IPS-NIHi11 (cell line): Measurements from ENCODE around the gene AKT1.
A peak's percentile ranks its signal among the peaks of the same experiment; 100 is the strongest.

Experiments
- DNase-seq: peaks from one replicate; pipeline ENCODE4 v3.0.0; 2012; ENCODE audit warnings: mixed read lengths, low spot score

The AKT1 gene

DNA sequence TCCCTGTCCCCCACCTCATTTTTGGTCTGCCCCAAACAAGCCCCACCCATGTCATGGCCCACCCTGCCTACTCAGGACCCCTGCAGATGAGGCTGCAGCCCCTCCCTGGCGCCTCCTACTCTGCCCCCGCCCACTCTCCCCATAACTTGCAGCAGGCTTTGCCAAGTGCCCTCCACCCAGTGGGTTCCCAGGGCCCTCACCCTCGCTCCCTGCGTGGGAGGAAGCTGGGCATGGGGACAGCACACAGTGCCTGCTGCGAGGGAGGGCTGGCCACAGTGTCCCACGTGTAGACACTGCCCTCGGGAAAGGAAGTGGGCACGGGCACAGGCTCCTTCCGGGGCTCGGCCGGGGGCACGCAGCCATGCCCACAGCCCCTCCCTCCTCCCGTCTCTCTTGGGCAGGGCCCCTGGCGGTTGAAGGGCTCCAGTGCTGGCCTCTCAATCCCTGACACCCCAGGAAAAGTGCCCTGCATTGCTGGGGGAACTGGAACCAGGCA, 9.4 kb downstream of the AKT1 start:
- DNase-seq, result no peak

DNA sequence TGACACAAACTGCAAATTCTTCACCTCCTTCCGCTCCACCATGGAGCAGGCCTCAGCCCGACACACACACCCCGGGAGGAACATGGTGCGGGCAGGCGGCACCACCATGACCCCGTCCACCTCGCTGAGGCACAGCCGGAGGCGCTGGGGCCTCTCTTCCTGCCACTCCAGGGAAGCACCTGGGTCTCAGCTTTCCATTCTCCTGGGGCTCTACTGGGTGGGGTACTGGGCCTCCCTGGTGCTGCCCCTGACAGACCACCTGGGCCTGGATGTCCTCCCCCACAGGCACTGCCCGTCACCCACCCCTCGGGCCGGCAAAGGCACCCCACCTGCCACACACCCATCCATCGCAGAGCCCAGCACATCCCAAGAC, 9.9 kb downstream of the AKT1 start:
- no peak for DNase-seq

DNA sequence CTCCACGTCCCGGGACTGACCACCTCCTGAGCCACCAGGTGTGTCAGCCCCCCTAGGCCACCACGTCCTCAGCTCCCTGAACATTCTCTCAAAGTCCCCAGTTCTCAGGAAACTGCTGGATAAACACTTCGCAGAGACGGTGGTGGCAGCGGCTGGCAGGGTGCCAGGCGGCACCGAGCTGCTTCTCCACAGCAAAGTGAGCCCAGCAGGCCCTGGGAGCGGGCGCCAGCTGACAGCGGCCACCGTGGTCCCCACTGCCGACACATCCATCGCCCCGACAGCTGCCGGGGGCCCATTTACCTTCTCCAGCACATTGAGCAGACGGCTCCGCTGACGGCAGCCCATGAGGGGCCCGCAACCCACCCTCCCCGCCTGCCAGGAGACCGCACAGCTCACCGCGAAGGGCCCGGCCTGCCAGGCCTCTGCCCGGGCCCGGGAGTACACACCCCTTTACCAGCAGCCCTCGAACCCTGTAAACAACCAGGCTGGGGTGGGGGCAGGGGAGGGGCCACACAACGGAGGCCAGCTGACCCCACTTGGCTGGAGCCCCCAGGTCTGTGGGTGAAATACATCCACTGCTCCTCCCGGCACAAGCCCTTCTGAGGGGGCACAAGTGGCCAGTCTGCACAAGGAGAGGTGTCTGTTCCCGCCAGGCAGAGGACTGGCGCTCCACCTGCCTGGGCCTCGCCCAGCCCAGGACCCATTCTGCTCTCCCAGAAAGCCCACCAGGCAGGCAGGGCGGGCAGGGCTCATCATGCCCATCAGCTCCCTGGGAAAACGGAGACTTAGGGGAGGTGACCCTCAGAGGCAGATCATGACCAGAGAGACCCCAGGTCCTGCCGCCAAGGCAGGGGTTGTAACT, 10.5 kb downstream of the AKT1 start:
- DNase-seq, result no peak

DNA sequence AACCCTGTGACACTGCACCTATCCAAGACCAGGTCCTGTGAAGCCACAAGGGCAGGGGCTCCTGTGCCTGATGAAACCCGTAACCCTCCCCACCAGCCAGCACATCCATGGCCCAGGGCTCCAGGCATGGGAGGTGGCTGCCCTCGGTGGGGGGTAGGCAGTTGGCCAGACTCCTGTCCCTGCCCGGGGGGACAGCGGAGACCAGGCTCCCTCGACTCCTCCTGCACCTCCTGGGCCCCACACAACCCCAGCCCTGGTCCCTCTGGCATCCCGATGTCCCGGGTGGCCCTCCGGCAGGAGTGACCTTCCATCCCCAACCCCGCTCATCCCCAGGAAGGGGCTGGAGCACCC, 11.4 kb downstream of the AKT1 start:
- no peak for DNase-seq

DNA sequence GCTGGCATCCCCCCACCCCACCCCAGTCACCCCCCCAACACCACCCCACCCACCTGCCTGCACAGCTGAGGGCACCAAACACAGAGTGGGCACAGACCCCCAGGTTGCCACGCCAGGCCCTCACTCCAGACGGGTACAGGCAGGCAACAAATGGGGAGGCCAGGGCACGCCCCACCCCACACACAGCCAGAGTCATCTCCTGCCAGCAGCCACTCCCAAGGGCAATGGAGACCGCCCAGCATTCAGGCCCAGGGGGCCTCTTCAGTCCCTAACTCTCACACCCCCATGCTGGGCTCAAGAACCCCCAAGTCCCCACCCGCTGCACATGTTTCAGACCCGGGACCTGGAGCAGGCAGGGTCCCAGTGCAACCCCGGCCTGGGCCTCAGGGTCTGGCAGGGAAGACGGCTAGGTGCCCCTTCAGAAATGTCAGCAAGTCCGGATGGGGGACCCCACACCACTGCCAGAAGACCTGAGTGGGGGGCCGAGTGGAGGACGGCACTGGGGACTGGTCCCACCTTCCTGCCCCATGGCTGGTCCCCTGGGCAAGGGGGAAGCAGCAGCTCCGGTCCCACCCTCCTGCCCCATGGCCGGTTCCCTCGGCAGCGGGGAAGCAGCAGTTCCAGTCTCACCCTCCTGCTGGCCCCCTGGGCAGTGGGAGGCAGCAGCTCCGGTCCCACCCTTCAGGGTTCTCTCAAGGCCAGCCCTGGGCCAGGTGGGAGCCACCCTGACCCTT, 11.9 kb downstream of the AKT1 start:
- no peak for DNase-seq

DNA sequence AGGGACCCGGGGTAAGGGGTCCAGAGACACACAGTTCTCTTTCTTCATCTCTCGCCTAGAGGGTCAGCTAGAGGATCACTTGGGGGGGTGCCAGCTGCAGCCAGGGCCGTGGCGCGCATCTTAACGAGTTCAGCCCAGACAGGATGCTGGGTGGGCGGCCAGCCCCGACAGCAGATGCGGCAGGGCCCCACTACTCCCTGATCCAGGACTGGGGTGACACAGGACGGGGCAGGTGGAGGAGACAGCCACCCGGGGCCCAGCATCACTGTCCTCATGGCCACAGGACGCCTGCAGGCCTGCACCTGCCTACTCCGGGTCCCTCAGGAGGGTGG, 12.8 kb downstream of the AKT1 start:
- no peak for DNase-seq

DNA sequence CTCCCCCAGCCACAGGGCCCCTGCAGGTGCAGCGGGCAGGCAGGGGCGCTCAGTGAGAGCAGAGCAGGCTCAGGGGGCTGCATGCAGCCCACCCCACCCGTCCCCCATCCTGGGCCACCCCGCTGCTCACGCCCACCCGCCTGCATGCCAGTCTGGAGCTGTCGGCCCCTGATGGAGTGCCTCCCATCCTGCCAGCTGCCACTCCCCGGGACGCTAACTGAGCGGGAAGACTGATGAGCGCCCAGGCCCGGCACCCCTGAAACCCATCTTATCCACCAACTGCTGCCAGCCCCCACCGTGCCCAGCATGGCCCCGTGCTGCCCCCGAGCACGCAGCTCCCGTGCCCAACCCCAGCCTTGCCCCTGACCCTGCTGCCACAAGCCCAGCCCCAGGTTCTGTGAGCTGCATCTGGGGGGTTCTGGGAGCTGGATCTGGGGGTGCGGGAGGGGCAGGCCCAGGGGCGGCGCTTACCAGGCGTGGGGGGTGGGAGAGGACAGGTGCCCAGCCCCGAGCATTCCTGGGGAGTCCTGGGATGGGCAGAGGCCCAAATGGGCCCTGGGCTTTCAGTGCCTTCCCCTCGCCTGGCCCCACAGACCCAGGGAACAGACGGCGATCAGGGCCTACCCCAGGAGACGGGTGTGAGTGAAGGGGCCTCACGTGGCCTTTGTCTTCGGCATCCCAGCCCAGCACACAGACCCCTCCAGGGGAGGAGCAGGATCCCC, 13.3 kb downstream of the AKT1 start:
- DNase-seq, result no peak

DNA sequence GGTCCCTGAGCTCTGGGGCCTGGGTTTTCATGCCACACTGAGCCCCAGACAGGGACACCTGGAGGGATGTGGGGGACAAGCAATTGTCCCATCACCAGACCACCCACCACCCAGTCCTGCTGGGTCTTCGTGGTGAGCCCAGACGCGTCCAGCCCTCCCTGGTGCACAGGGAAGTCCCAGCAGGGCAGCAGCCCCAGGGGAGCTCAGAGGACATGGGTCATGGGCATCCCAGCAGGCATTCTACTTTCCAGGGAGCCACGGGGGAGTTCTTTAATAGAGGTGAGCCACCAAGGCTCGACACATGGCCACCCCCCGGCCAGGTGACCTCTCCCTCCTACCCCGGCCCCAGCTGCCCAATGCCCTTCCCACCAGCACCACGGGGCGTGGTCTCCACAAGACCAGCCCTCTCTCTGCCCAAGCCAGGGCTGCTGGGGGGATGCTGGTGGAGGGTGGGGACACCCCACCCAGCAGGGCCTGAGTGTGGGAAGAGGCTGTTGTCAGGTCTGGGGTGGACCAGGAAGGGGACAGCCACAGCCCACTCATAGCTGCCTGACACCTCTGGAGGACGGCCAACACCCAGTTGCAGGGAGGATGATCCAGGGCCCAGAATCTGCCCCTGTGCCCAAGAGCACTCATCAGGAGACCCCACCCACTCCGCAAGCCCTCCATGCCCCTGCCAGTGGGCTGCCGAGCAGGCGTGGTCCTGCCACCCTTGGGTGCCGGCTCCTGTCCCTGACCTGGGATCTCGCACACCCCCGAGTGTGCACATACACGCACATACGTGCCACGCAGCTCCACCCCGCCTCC, 14.1 kb downstream of the AKT1 start:
- no peak for DNase-seq

DNA sequence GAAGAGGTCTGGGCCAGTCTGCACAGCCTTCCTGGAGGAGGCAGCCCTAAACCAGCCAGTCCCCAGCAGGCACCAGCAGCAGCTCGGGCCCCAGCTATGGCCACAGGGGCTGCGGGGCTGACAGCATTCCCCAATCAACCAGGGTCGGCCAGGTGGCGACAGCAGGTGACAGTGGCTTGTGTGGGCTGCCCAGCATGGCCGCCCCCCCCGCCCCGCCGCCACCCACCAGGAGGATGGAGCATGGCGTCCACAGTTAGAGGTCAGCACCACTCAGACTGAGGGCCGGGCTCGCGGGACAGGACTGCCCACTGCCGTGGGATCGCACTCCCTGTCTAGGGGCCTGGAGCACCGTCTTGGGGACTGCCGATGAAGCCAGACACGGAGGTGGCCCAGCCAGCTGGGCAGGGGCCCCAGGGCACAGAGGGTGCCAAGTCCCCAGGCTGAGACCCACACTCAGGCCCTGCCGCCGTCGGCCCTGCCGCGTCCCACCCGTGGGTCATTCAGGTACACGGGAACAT, 15.0 kb downstream of the AKT1 start:
- DNase-seq, result no peak

DNA sequence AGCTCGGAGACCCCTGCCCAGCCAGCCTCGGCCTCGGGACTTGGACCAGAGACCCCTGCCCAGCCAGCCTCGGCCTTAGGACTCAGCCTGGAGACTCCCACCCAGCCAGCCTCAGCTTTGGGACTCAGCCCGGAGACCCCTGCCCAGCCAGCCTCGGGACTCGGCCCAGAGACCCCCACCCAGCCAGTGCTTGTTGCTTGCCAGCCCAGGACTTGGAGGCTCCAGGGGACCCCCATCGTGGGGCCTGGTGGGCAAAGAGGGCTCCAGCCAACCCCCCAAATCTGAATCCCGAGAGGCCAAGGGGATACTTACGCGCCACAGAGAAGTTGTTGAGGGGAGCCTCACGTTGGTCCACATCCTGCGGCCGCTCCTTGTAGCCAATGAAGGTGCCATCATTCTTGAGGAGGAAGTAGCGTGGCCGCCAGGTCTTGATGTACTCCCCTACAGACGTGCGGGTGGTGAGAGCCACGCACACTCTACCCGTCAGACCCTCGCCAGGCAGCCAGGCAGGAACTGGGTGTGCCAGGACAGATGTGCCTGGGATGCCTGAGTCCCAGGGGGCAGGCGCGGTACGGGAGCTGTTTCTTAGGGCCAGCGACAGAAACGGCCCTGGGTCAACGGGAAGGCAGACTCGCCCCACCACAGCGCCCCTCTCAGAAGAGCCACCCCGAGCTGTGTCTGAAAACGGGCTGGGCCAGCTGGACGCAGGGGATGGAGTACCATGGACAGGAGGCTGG, 15.6 kb downstream of the AKT1 start:
- DNase-seq, result no peak

DNA sequence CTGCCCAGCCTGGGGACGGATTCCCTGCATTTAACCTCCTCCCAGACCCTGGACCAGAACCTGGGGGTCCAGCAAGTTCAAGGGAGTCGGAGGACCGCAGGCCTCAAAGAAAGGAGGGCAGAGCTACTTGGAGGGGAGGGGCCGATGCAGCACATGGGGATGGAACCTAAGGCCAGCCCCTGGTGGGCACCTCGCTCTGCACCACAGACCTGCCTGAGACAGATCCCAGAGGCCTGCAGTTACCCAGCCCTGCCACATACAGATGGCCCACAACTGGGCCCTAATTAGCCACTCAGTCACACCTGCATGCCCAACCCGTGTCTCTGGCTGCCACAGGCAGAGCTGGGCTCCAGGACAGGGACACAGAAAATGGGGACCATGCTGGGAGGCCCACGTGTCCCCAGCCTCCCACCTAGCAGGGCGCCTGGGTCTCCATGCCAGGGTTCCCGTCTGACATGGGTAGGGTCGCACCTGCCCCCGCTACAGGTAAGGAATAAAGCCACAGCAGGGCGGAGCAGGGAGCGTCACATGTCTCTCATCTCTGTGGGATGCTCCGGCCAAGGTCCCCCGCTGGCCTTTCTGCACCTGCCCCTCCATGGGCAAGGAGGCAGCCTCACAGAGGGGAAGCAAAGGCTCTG, 16.7 kb downstream of the AKT1 start:
- no peak for DNase-seq

DNA sequence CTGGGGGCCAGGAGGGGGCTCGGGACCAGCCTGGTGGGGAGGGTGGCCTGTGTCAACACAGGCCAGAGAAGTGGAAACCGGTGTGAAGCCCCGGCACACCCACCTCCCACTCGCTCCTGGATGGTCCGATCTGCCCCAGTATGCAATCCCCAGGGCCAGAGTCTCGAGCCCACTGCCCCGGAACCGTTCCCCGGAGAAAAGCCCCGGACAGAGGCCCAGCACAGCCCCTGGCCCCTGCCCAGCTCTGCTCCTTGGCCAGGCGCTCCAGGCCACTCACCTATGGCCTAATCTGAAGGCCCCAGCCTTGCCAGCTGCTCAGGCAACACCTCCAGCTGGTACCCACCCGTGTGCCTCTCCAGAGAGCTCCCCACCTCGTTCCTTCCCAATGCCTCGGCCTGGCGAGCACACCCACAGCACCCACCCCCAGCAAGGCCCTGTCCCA, 17.7 kb downstream of the AKT1 start:
- DNase-seq, result no peak

DNA sequence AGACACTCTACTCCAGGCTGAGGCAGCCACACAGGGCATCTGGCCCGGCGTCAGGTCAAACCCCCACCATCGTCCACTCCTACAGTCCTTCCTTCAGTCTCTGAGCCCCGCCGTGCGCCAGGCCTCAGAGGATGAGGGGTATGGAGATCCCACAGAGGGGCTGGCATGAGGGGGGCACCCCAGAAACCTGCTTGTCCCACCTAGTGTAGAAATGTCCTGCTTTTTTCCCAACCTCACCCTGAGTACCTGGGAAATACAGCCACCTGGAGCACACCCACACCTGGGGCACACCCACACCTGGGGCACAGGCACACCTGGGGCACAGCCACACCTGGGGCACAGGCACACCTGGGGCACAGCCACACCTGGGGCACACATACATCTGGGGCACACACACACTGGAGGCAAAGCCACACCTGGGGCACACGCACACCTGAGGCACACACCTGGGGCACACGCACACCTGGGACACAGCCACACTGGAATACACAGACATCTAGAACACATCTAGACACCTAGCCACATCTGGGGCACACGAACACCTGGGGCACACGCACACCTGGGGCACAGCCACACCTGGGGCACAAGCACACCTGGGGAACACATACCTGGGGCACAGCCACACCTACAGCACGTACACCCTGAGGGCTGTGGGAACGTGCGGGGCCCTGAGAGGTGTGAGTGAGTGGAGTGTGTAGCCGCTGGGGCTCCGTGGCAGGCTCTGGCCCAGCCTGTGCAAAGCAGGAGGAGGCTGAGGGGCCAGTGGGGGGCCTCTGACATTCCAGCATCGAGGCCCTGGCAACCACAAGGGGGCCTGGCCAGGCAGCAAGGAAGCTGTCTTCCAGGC, 18.4 kb downstream of the AKT1 start:
- DNase-seq, result peak; percentile 72

DNA sequence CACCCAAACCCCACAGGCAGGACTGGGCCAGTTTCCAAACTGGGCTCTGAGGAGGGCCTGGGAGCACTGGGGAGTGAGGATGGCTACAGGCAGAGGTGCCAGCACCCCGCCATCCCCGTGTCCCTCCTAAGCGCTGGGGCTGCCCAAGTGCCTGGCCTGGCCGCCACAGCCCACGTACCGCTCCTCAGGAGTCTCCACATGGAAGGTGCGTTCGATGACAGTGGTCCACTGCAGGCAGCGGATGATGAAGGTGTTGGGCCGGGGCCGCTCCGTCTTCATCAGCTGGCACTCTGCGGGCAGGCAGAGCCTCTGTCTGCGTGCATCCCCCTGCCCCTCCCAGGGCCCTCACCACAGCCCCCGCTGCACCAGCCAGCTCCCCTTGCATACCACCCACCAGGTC, 19.1 kb downstream of the AKT1 start:
- DNase-seq, result no peak

DNA sequence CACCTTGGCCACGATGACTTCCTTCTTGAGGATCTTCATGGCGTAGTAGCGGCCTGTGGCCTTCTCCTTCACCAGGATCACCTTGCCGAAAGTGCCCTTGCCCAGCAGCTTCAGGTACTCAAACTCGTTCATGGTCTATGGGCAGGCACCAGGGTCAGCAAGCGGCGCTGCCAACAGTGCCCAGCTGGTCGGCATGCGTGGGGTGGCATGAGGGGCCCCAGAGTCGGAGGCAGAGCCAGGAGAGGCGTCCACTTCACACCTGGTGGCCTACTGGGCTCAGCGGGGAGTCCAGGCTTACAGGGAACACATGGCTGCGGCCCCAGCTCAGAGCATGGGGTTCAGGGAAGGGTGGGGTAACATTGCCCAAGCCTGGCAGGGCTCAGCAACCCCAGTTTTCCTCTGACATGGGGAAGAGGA, 20.5 kb downstream of the AKT1 start:
- DNase-seq, result no peak

DNA sequence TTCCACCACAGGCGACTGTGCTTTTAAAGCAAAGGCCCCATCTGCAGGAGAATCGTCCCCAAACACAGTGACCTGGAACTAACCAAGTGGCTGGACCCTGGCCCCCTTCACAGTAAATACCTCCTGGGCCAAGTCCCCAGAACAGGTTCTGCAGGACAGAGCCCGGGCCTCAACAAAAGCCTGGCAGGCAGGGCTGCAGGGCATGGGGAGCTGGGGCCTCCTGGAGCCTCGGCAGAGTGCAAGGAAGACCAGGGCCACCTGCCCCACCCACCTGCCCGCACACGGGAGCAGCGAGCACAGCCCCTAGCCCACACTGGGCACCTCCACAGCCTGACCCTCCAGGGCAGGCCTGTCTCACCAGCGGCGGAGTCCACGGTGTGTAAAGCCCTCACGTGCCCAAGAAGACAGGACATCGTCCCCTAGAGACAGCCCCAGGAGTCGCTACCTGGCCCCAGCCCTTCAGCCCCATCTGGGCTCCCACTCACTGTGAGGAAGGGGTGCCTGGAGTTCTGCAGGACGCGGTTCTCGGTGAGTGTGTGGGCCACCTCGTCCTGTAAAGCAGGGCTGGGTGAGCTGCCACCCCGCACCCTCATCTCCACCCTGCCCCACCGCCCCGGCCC, 21.0 kb downstream of the AKT1 start:
- DNase-seq, result no peak

DNA sequence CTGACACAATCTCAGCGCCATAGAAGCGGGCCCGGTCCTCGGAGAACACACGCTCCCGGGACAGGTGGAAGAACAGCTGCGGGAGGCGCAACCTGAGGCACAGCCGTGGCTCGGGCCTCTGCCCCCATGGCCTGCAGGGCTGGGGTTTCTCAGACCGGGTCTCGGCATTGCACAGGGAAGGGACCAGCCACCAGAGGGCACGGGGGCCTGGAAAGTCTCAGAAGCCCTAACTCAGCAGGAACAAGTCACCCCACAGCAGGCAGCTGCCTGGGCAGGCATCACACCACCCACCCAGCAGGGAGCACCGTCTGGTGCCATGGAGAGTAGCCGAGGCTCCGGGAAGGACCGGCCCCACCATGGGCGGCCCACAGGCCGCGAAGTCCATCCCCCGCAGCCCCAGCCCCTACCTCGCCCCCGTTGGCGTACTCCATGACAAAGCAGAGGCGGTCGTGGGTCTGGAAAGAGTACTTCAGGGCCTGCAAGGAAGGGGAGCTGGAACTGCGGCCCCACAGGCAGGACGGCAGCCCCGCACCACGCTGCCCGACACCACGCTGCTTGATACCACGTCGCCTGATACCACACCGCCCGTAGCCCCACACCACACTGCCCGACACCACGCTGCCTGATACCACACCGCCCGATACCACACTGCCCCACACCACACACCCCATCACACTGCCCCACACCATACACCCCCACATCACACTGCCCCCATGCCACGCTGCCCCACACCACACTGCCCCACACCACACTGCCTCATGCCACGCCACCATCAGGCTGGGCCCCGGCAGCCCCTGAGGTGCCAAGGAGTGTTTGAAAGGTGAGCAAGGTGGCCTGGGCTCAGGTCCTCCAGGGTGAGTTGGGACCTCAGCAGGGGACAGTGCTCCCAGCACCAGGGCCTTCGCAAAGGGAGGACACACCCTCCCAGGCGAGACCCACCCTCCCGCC, 21.8 kb downstream of the AKT1 start:
- no peak for DNase-seq
